Ascending aorta (tissue), 2 donors: ENCODE data around the gene FOXN3. TPM values are rescaled to one million over a fixed set of nuclear protein-coding genes. Genes with fewer than 3 reads are reported as not detected.

ENCODE experiments used
- DNase-seq, 2 donors: peaks; one replicate each; pipeline ENCODE4 v3.0.0-alpha.2; 2019; ENCODE audit warnings: low spot score in 2 of 2
- H3K27ac ChIP-seq, 2 donors: fragments of 200-600 bp; sonication (generic); one replicate each; pipeline ENCODE4 v1.5.1; 2016 to 2017; ENCODE audit warnings: mild to moderate bottlenecking in 1 of 2
- H3K27me3 ChIP-seq: fragments of 200-600 bp; sonication (generic); one replicate; pipeline ENCODE4 v1.5.1; 2017
- H3K36me3 ChIP-seq, 2 donors: fragments of 200-600 bp; sonication (generic); one replicate each; pipeline ENCODE4 v1.5.1; 2016
- H3K4me1 ChIP-seq, 2 donors: fragments of 200-600 bp; sonication (generic); one replicate each; pipeline ENCODE4 v1.5.1; 2016 to 2017; ENCODE audit warnings: mild to moderate bottlenecking in 1 of 2
- H3K4me3 ChIP-seq, 2 donors: fragments of 200-600 bp; sonication (generic); one replicate each; pipeline ENCODE4 v1.5.1; 2016 to 2017; ENCODE audit warnings: mild to moderate bottlenecking in 1 of 2
- H3K9me3 ChIP-seq, 2 donors: fragments of 200-600 bp; sonication (generic); one replicate each; pipeline ENCODE4 v1.5.1; 2016
- CTCF ChIP-seq, 3 experiments: fragments of 200-600 bp in 2 of 3; fragments of 450-650 bp in 1 of 3; sonication (generic) in 2 of 3; IDR thresholded peaks; one replicate each; pipeline ENCODE4 v1.5.1; 2016 to 2019; ENCODE audit warnings: antibody characterized with exemption in 3 of 3, mild to moderate bottlenecking in 1 of 3, moderate library complexity in 1 of 3
- intact Hi-C: fragments of 100-400 bp; cut with DNase I; formaldehyde crosslinking; loops from one replicate; pipeline ENCODE4 v1.15.1; 2023
- total RNA-seq: library from RNA; depleted of rRNA; stranded (reverse); fragments of >200 nt; gene quantifications from one replicate; pipeline ENCODE4 v1.1.0, GENCODE V29; 2016

The FOXN3 gene
- total RNA-seq, 1 donor from 2014 or later: 96.3 TPM

- H3K27ac ChIP-seq: no peak overlapping the region
- peaks cover 0 to 3% of the 10 kb centered on the region in 2 donors for H3K36me3 ChIP-seq
- TF ChIP-seq CTCF (IDR thresholded peaks at IDR 0.05): no peak
- peaks cover 0 to 27% of the 10 kb centered on the region in 2 donors for H3K4me1 ChIP-seq
- H3K27me3 ChIP-seq: no peaks in the 10 kb centered on the region
- intact Hi-C loops: no loop called here
- H3K9me3 ChIP-seq: no peaks in the 10 kb centered on the region
- no peak for DNase-seq
- H3K4me3 ChIP-seq: no peak overlapping the region
Observed at GRCh38 chr14:89401241-89401640, 15.8 kb downstream of the FOXN3 start.

- no peak for TF ChIP-seq CTCF (IDR thresholded peaks at IDR 0.05)
- H3K4me1 ChIP-seq: peaks cover 0 to 22% of the 10 kb centered on the region in 2 donors
- H3K4me3 ChIP-seq: no peak overlapping the region
- peaks cover 0 to 3% of the 10 kb centered on the region in 2 donors for H3K36me3 ChIP-seq
- no peak for DNase-seq
- no peaks in the 10 kb centered on the region for H3K27me3 ChIP-seq
- H3K27ac ChIP-seq: no peak overlapping the region
- no peaks in the 10 kb centered on the region for H3K9me3 ChIP-seq
- intact Hi-C loops: no loop called here
Observed at GRCh38 chr14:89400529-89400928, 16.5 kb downstream of the FOXN3 start.

GRCh38 chr14:89399594-89400068 lies 17.4 kb downstream of the FOXN3 start:
- Histone ChIP-seq H3K4me1 (peaks cover 0 to 27% of the 10 kb centered on the region in 2 donors), H3K9me3 (no peaks in the 10 kb centered on the region), H3K27ac (peak overlapping the region in 1 of 2 donors; percentile 8), H3K27me3 (no peaks in the 10 kb centered on the region), H3K36me3 (peaks cover 0 to 3% of the 10 kb centered on the region in 2 donors), H3K4me3 (no peak overlapping the region)
- DNase-seq: no peak
- no peak for TF ChIP-seq CTCF (IDR thresholded peaks at IDR 0.05)
- intact Hi-C loops: no loop called here

GRCh38 chr14:89399157-89399556 lies 17.9 kb downstream of the FOXN3 start:
- TF ChIP-seq CTCF (IDR thresholded peaks at IDR 0.05): no peak
- no peak overlapping the region for H3K27ac ChIP-seq
- intact Hi-C loops: no loop called here
- no peaks in the 10 kb centered on the region for H3K9me3 ChIP-seq
- H3K4me1 ChIP-seq: peaks cover 0 to 27% of the 10 kb centered on the region in 2 donors
- H3K27me3 ChIP-seq: no peaks in the 10 kb centered on the region
- DNase-seq: no peak
- H3K4me3 ChIP-seq: no peak overlapping the region
- no peaks in the 10 kb centered on the region for H3K36me3 ChIP-seq

- H3K27ac ChIP-seq: no peak overlapping the region
- no peak for TF ChIP-seq CTCF (IDR thresholded peaks at IDR 0.05)
- intact Hi-C loops: no loop called here
- H3K4me3 ChIP-seq: no peak overlapping the region
- no peak for DNase-seq
- H3K27me3 ChIP-seq: no peaks in the 10 kb centered on the region
- no peaks in the 10 kb centered on the region for H3K9me3 ChIP-seq
- H3K4me1 ChIP-seq: peaks cover 0 to 22% of the 10 kb centered on the region in 2 donors
- H3K36me3 ChIP-seq: no peaks in the 10 kb centered on the region
Observed at GRCh38 chr14:89397569-89398230, 19.3 kb downstream of the FOXN3 start.
